ENCODE data around the gene AGRN. TPM values are rescaled to one million over a fixed set of nuclear protein-coding genes. Genes with fewer than 3 reads are reported as not detected.
A peak's percentile ranks its signal among the peaks of the same experiment; 100 is the strongest.

AGRN gene
- polyA plus RNA-seq, 1 experiment, result 28.3 TPM

GRCh38 chr1:1000357-1001056, 19.4 kb upstream of the AGRN start:
- H3K27me3 ChIP-seq (ENCODE audit: control insufficient read depth, insufficient read depth, low read length), result peaks cover 12% of the 10 kb centered on the region
- H3K4me3 ChIP-seq (ENCODE audit: low read depth, low read length), result peak overlapping the region; percentile 66
- DNase-seq (ENCODE audit: low read depth, low spot score), result peak; percentile 56
- no peaks in the 10 kb centered on the region; the same call in 1 of the 2 replicates for H3K9me3 ChIP-seq (ENCODE audit: control insufficient read depth, insufficient read depth, low read length)
- POLR2A ChIA-PET, result interaction anchor here (1.5 kb wide), 1 partner anchor 13 kb away, joined by 3 read pairs; the partner anchor contains the start of gene ISG15
- CTCF ChIA-PET, result interaction anchor here (1.3 to 2.0 kb wide), 2 partner anchors 13 to 16 kb away, joined by 4 to 11 read pairs; partner anchors contain the start of gene ISG15
- TF ChIP-seq, protein P1, sequence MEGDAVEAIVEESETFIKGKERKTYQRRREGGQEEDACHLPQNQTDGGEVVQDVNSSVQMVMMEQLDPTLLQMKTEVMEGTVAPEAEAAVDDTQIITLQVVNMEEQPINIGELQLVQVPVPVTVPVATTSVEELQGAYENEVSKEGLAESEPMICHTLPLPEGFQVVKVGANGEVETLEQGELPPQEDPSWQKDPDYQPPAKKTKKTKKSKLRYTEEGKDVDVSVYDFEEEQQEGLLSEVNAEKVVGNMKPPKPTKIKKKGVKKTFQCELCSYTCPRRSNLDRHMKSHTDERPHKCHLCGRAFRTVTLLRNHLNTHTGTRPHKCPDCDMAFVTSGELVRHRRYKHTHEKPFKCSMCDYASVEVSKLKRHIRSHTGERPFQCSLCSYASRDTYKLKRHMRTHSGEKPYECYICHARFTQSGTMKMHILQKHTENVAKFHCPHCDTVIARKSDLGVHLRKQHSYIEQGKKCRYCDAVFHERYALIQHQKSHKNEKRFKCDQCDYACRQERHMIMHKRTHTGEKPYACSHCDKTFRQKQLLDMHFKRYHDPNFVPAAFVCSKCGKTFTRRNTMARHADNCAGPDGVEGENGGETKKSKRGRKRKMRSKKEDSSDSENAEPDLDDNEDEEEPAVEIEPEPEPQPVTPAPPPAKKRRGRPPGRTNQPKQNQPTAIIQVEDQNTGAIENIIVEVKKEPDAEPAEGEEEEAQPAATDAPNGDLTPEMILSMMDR (IDR thresholded peaks at IDR 0.05; ENCODE audit: low read depth, low read length), result no peak
- H3K27ac ChIP-seq (ENCODE audit: low read depth, low read length), result peak overlapping the region; percentile 94

DNA sequence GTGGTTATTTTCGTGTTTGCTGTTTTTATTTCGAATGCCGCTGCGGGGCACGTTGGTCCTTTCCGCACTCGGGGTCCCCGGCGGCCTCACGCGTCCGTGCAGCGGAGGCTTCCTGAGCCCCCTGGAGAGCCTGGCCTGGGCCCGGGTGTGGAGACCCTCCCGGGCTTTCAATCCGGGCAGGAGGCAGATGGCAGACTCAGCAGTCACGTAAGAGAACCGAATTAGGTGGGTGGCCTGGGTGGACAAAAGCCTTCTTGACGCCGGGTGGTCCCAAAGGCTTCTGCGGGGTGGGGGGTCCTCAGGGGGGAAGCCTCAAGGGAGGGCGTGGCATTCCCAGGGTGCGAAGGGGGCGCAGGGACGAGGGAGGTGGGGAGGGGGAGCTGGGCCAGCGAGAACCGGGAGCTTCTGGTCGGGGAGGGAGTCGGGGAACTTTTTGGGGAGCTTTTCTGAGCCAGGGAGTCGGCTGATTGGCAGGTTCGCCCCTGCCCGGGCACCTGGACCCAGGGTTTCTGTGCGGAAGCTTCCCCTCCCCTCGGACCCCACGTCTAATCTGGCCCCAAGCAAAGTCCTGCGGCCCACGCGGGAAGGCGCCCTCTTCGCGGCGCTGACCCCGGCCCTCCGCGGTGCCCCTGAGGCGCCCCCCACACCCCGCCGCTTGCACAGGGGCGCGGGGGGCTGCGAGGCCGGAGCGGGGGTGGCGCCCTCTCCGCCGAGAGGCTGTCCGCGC, 18.7 kb upstream of the AGRN start:
- TF ChIP-seq, protein P1 (IDR thresholded peaks at IDR 0.05; ENCODE audit: low read depth, low read length), result no peak
- Histone ChIP-seq H3K27ac (ENCODE audit: low read depth, low read length) (peak overlapping the region; percentile 61), H3K27me3 (ENCODE audit: control insufficient read depth, insufficient read depth, low read length) (peaks cover 9% of the 10 kb centered on the region), H3K9me3 (ENCODE audit: control insufficient read depth, insufficient read depth, low read length) (no peaks in the 10 kb centered on the region; the same call in 1 of the 2 replicates), H3K4me3 (ENCODE audit: low read depth, low read length) (peak overlapping the region; percentile 66)
- POLR2A ChIA-PET, result interaction anchor here (1.4 to 1.5 kb wide), 2 partner anchors 12 to 20 kb away, joined by 3 to 6 read pairs; partner anchors contain the start of gene ISG15
- no peak for DNase-seq (ENCODE audit: low read depth, low spot score)
- CTCF ChIA-PET, result interaction anchor here (1.2 to 2.0 kb wide), 5 partner anchors 12 to 30 kb away, joined by 4 to 11 read pairs (median 4); partner anchors contain the start of gene ISG15

DNA sequence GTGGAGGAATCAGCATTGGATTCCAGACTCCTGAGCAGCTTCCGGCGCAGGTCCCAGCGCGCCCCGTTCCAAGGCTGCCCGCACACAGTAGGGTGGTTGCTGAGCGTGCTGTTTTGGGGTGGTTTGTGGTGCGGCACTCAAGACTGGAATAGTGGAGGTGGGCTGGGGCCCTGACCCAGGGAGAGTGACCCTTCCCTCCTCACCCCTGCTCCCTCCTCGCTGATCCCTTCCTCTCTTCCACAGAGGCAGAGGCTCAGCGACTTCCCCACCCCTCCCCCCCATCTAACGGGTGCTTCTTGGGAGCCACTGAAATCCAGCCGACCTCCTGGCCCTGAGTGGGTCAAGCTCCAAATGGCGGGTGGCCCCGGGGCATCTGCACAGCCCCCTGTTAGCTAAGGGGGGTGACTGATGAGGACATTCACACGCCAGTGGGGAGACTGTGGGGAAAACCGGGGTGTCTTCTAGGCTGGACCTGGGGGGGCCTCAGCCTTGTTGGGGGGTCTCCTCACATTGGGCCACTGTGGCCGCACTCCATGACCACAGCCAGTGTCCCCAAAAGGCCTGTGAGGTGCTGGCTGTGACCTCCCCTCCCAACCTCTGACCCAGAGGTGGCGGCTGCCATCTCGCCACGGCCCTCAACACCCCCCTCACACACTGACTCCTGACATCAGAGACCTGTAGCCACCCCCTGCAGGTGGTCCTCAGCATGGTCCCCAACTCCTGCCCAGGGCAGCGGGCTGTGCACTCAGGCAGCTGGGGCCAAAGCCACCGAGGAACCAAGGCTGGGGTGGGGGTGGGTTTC, 16.1 kb upstream of the AGRN start:
- Histone ChIP-seq H3K9me3 (ENCODE audit: control insufficient read depth, insufficient read depth, low read length) (no peaks in the 10 kb centered on the region; the same call in 1 of the 2 replicates), H3K27me3 (ENCODE audit: control insufficient read depth, insufficient read depth, low read length) (no peaks in the 10 kb centered on the region), H3K4me3 (ENCODE audit: low read depth, low read length) (no peak overlapping the region), H3K27ac (ENCODE audit: low read depth, low read length) (no peak overlapping the region)
- ChIA-PET POLR2A (no interaction called here), CTCF (no interaction called here)
- no peak for DNase-seq (ENCODE audit: low read depth, low spot score)
- TF ChIP-seq, protein P1 (IDR thresholded peaks at IDR 0.05; ENCODE audit: low read depth, low read length), result no peak

DNA sequence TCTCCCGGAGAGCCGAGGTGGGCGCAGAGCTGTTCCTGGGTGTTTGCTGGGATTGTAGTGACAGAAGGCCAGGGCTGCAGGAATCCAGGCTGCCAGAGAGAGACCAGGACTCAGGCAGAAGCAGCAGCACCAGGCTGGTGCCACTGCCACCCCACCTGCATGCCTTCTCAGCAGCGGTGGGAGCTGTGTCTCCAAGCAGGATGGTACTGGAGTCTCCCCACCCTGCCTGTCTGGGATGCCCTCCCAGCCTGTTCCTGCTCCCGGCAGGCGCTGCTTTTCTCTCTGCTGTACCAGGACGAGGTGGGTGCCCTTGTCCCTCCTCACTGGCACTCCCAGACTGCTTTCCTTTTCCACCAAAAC, 15.5 kb upstream of the AGRN start:
- ChIA-PET CTCF (no interaction called here), POLR2A (no interaction called here)
- no peak overlapping the region for H3K4me3 ChIP-seq (ENCODE audit: low read depth, low read length)

More for the DNA sequence above, 15.5 kb upstream of the AGRN start:
- Histone ChIP-seq H3K27me3 (ENCODE audit: control insufficient read depth, insufficient read depth, low read length) (no peaks in the 10 kb centered on the region), H3K27ac (ENCODE audit: low read depth, low read length) (no peak overlapping the region), H3K9me3 (ENCODE audit: control insufficient read depth, insufficient read depth, low read length) (no peaks in the 10 kb centered on the region; the same call in 1 of the 2 replicates)
- TF ChIP-seq, protein P1 (IDR thresholded peaks at IDR 0.05; ENCODE audit: low read depth, low read length), result no peak
- no peak for DNase-seq (ENCODE audit: low read depth, low spot score)
